Endometrium (tissue), 2 donors: ENCODE results near the gene PLPPR5.

Source experiments
- FAIRE-seq: peaks from 2 replicates; lab custom pipeline; 2012; peaks lifted over from hg19 to GRCh38; lab: Jason Lieb, UNC
- donor health status: control.
- donor health status: control.

The PLPPR5 gene

GRCh38 chr1:98969798-98970490 is 34.7 kb downstream of the PLPPR5 start:
- FAIRE-seq: no peak

DNA sequence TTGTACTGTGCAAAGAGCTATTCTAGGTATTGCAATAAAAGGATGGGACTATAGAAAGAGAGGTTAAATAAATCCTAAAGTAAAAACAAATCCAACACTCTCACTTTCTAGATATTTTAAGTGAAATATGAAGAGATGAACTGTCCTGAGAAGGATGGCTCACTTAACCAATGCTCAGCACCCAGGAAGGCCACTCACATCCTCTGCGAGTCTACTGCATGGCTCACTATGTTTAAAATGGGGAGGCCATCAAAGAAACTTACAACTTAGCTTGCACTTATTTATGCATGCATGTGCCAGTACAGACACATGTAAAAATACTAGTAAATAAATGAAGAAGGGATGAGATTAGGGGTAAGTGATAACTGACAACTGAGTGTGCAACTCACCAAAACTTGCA is 37.5 kb downstream of the PLPPR5 start:
- no peak for FAIRE-seq

DNA sequence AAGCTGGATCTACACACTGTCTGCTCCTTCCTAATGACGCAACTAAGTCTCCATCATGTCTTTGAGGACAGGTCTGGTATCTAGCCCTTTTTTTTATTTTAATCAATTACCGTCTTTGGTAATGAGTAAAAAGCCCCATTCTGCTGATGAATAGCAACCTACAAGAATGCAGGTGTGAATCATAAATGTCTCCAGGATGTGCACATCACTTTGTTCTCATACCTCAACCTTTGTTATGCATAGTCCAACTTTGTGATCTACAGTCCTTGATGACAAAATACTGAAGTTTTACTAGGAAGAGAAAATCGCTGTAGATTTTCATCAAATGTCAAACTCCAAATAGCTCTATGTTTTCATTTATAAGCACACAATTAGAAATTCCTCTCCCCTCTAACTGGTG is 39.3 kb downstream of the PLPPR5 start:
- no peak for FAIRE-seq

DNA sequence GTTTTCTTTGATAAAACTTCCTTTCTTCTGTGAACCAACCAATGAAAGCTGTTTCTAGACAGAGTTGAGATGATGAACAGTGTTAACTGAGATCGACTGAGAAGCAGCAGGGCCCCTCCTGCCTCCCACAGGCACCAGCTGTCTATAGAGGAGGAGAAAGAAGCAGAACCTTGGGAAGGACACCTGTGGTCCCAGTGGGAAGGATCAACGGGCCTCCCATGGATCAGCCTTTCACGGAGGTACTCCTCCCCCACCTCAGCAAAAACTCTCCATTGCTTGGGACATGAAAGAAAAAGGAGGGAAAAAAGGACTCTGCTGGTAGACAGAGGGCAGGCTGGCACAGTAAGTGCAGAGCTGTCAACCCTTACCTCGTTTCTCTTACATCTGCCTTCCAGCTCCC is 40.5 kb downstream of the PLPPR5 start:
- no peak for FAIRE-seq

DNA sequence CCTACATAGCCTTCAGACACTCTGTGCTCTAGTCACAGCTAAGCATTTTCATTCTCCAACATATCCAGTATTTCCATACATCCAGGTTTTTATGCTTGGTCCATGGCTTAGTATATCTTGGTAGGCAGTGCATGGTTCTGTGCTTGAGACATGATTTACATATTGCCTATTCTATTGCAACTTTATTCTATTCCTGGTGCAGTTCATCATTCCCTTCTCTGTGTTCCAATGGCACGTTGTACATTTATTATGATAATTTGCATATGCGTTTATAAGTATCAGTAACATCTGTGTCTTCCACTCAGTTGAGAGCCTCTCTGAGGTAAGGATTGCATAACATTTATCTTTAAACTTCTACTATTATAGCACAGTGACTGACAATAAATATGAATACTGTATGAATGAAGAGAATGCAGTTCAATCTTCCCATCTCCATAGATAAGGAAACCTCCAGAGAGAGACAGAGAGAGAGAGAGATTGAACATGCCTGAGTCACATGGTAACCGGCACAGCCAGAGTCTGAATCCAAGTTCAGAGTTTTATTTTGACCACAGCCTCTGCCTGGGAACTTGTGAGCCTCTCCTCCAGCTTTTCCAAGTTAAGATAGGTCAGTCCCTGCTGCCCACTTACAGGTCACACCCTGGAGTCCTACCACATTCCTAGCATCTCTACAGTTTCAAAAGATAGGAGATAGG is 41.5 kb downstream of the PLPPR5 start:
- no peak for FAIRE-seq

- FAIRE-seq: no peak
Observed at GRCh38 chr1:98962156-98962555, 42.5 kb downstream of the PLPPR5 start.

- no peak for FAIRE-seq
Observed at GRCh38 chr1:98949621-98950020, 55.0 kb downstream of the PLPPR5 start.

GRCh38 chr1:98949166-98949565 is 55.5 kb downstream of the PLPPR5 start:
- FAIRE-seq: peak; percentile 76

- FAIRE-seq: no peak
Observed at GRCh38 chr1:98947071-98947470, 57.6 kb downstream of the PLPPR5 start.

- no peak for FAIRE-seq
Observed at GRCh38 chr1:98940722-98941079, 64.0 kb downstream of the PLPPR5 start.

DNA sequence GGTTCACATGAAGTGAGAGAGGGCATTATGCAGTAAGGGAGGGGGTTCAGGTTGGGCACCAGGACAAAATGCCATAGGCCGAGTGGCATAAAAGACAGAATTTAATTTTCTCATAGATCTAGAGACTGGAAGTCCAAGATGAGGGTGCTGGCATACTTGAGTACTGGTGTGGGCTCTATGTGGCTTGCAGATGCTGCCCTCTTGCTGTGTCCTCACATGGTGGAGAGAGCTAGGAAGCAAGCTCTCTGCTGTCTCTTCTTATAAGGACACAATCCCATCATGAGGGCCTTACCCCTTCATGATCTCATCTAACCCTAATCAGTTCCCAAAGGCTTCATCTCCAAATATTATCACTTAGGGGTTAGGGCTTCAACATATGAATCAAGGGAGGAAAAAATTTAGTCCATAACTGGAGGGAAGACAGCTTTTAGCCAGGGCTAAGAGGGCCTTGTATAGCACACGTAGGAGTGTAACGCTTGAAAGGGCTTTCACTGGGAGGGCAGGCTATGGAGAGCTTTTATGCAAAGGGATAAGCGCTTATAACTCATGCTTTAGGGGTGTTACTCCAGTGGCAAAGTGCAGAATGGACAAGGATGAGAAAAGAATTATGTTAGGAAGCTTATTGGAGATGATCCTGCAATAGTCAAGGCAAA is 64.5 kb downstream of the PLPPR5 start:
- FAIRE-seq: no peak

- FAIRE-seq: no peak
Observed at GRCh38 chr1:98939471-98939870, 65.2 kb downstream of the PLPPR5 start.

DNA sequence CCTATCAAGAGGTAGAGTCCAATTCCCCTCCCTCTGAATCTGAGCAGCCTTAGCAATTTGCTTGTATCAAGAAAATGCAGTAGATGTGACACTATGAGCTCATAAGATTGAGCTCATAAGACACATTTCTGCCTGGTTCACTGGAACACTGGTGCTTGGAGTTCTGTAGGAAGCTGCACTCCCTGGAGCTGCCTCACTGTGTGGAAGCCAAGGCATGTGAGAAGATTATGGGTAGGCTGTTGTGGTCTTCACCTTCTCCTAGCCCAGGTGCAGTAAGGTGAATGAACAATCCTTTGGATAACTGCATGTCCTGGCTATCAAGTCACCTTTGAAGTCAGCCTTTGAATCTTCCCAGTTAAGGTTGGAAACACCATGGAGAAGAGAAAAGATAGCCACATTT is 67.3 kb downstream of the PLPPR5 start:
- FAIRE-seq: no peak

GRCh38 chr1:98932184-98932583 is 72.5 kb downstream of the PLPPR5 start:
- FAIRE-seq: no peak

- FAIRE-seq: no peak
Observed at GRCh38 chr1:98931128-98931835, 73.4 kb downstream of the PLPPR5 start.

- no peak for FAIRE-seq
Observed at GRCh38 chr1:98929437-98929836, 75.2 kb downstream of the PLPPR5 start.

DNA sequence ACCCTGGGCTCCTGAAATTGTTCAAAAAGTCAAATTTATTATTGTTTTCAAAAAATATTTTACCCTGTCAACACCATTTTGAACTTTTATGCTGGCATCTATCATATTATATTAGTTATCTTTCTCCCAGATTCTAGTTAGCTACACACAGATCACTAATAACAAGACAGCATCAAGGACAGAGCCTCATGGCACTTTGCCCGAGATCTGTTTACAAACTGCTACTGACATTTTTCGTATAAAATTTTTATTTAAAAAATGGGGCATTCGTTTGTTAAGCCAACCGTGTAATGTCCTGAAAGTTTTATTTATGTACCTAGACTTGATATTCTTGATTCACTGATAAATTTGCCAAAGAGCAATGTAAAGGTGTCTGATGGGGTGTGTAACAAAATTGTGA is 78.1 kb downstream of the PLPPR5 start:
- no peak for FAIRE-seq

DNA sequence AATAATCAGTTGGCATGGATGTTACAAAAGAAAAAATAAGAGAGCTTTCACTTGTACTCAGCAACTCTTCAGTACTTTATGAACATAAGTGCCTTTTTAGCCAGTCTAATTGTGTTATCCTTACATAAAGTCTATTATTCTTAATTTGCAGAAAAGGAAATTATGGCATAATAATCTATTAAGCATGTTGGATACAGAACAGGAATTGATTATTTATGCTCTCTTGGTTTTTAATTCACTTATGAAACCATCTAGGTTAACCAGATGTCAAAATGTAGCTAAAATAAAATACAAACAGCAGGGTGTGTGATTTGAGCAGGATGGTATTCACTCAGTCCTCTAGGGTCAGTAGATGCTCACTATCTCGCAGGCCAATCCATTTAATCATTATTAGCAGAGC is 79.7 kb downstream of the PLPPR5 start:
- no peak for FAIRE-seq

- no peak for FAIRE-seq
Observed at GRCh38 chr1:98923667-98924066, 81.0 kb downstream of the PLPPR5 start.

DNA sequence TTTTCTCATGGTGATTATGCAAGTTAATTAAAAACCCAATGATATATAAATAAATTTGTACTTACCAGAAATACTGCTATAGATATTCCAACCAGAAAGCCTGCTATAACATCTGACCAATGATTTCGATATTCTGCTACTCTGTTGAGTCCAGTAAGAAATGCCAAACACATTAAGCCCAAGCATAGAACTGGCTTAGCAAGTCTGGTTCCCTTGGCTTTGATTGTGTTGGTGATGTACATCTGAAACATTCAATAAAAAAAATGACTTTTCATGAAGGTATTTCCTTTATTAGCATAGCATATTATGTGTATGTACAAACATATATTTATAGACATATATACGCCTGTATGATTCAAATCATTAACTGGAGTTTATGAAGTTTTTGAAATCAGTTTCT is 82.8 kb downstream of the PLPPR5 start:
- no peak for FAIRE-seq

DNA sequence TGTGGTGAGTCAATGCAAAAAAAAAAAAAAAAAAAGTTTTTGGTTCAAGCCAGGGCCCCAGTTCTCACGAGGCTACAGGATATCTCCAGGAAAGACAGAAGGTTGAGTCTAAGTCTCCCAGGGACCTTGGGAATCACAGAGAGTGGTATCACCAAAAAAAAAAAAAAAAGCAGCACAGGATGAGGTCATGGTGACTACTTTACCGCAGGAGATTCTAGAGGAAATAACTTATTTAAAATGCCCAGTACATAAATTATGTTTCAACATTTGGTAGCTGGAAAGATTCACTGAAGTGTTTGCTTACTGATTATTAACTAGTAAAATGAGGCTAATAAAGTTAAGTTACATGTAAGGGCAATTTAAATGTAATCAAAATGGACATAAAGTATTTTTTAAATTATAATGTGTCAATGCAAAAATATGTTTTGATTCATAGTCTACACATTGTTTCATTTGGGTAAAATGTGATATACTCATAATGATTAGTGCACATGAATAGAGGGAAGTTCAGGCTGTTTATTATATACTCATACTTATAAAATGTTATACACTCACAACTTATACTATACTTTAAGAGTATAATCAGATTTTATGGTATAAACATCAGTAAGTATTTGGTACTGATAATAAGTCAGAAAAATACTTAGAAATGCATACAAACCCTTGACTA is 84.1 kb downstream of the PLPPR5 start:
- FAIRE-seq: no peak

- FAIRE-seq: no peak
Observed at GRCh38 chr1:98919652-98920051, 85.0 kb downstream of the PLPPR5 start.
